GM12878 (cell line): ENCODE results near the gene CAP2. TPM values are rescaled to one million over a fixed set of nuclear protein-coding genes. Genes with fewer than 3 reads are reported as not detected.

Experiments used
- ATAC-seq: fragments of 200-7000 bp; cut with Tn5 transposase; 3 replicates; pipeline ENCODE4 v1.9.1; 2020; ENCODE audit warnings: mild to moderate bottlenecking, moderate library complexity
- BruUV-seq: library from RNA; stranded (reverse); fragments of 400-500 nt; replicated peaks from 2 replicates; lab custom pipeline; 2021; lab: Mats Ljungman, UMichigan
- CTCF ChIA-PET: fragments of 300-600 bp; sonication (Branson Sonifier 250); formaldehyde crosslinking; extraction: SDS; loops from one replicate; lab custom pipeline; 2021; ENCODE audit warnings: inconsistent platforms; lab: Yijun Ruan, JAX
- POLR2A ChIA-PET: fragments of 350-600 bp; formaldehyde crosslinking; extraction: SDS; loops from one replicate; lab custom pipeline; 2021; ENCODE audit warnings: inconsistent platforms; lab: Charles Lee
- RAD21 ChIA-PET: fragments of 300-600 bp; sonication (Branson Sonifier 250); formaldehyde crosslinking; loops from one replicate; lab custom pipeline; 2023; ENCODE audit warnings: antibody characterized with exemption; ENCODE audit not compliant: unreplicated experiment; lab: Charles Lee
- SMC1A ChIA-PET: fragments of 300-600 bp; sonication (Branson Sonifier 250); formaldehyde crosslinking; loops from one replicate; lab custom pipeline; 2023; ENCODE audit not compliant: unreplicated experiment, uncharacterized antibody; lab: Charles Lee
- DNase-seq: peaks from one replicate; pipeline ENCODE4 v3.0.0-alpha.2; 2011; ENCODE audit warnings: low read depth, low spot score
- FAIRE-seq: peaks from 3 replicates; lab custom pipeline; 2011; peaks lifted over from hg19 to GRCh38; lab: Jason Lieb, UNC
- H2AFZ ChIP-seq: 2 replicates; pipeline ENCODE4 v1.6.0; 2011; ENCODE audit warnings: low read depth, low read length, control low read depth; ENCODE audit not compliant: control insufficient read depth
- H3K27ac ChIP-seq: 2 replicates; pipeline ENCODE4 v1.5.1; 2011; ENCODE audit warnings: control low read depth; ENCODE audit not compliant: control insufficient read depth, insufficient read depth
- H3K27me3 ChIP-seq, 2 experiments: replicated peaks in 1 of 2; 2 replicates each; pipeline versions ENCODE4 v1.6.0 to v1.6.1; 2011; ENCODE audit warnings: low read length in 1 of 2; ENCODE audit not compliant: control insufficient read depth in 2 of 2, insufficient read depth in 2 of 2
- H3K36me3 ChIP-seq, 2 experiments: 2 replicates each; pipeline ENCODE4 v1.5.1; 2011; ENCODE audit warnings: low read length in 1 of 2; ENCODE audit not compliant: control insufficient read depth in 2 of 2, insufficient read depth in 2 of 2
- H3K4me1 ChIP-seq: 2 replicates; pipeline ENCODE4 v1.6.1; 2011; ENCODE audit warnings: mild to moderate bottlenecking, low read length, moderate library complexity, mixed read lengths; ENCODE audit not compliant: control insufficient read depth, insufficient read depth
- H3K4me2 ChIP-seq: 2 replicates; pipeline ENCODE4 v1.6.0; 2011; ENCODE audit warnings: control low read depth; ENCODE audit not compliant: control insufficient read depth, insufficient read depth
- H3K4me3 ChIP-seq: fragments of 200-600 bp; sonication (generic); 2 replicates; pipeline ENCODE4 v1.5.1; 2016
- H3K79me2 ChIP-seq: 2 replicates; pipeline ENCODE4 v1.6.0; 2011; ENCODE audit warnings: low read length; ENCODE audit not compliant: control insufficient read depth, insufficient read depth
- H3K9ac ChIP-seq: 2 replicates; pipeline ENCODE4 v1.8.0; 2011; ENCODE audit warnings: low read length, control low read depth, mixed read lengths; ENCODE audit not compliant: control insufficient read depth, insufficient read depth
- H3K9me3 ChIP-seq: replicated peaks from 3 replicates; pipeline ENCODE4 v1.5.1; 2011; ENCODE audit warnings: mild to moderate bottlenecking, low read length; ENCODE audit not compliant: control insufficient read depth, insufficient read depth
- H4K20me1 ChIP-seq: 2 replicates; pipeline ENCODE4 v1.6.0; 2011; ENCODE audit not compliant: control insufficient read depth, insufficient read depth
- ASH2L ChIP-seq: fragments of 300-600, 200-600 bp; sonication (generic); IDR thresholded peaks from 2 replicates; pipeline ENCODE4 v1.6.1; 2017; ENCODE audit warnings: low read depth, mild to moderate bottlenecking, borderline replicate concordance
- IKZF1 ChIP-seq: fragments of 450-650 bp; conservative IDR thresholded peaks from 2 replicates; pipeline ENCODE4 v1.6.1; 2017; ENCODE audit warnings: antibody characterized with exemption, mild to moderate bottlenecking
- NFYB ChIP-seq: IDR thresholded peaks from 2 replicates; pipeline ENCODE4 v1.6.1; 2011; ENCODE audit warnings: low read depth, mild to moderate bottlenecking, low read length, improper control_type of control experiment, moderate library complexity; ENCODE audit not compliant: insufficient read depth
- RAD21 ChIP-seq: IDR thresholded peaks from 2 replicates; pipeline ENCODE4 v1.6.1; 2011; ENCODE audit warnings: mild to moderate bottlenecking, low read depth, low read length, moderate library complexity; ENCODE audit not compliant: insufficient read depth
- WGBS: methylation state at CpG from one replicate; pipeline ENCODE4 v1.1.6; 2016; ENCODE audit warnings: low lambda C conversion rate; ENCODE audit not compliant: insufficient replicate concordance, insufficient coverage; ENCODE audit errors: missing lambda C conversion rate; 5-methylcytosine and 5-hydroxymethylcytosine counted together
- in situ Hi-C: fragments of 300-500 bp; cut with MboI; formaldehyde crosslinking; loops from 9 replicates; pipeline ENCODE4 v1.14.3; 2018; ENCODE audit warnings: mixed read lengths
- intact Hi-C: fragments of 100-400 bp; cut with micrococcal nuclease; formaldehyde crosslinking; loops from one replicate; pipeline ENCODE4 v1.14.2; 2022; ENCODE audit not compliant: unreplicated experiment
- polyA plus RNA-seq, 11 experiments: library from polyadenylated mRNA; depleted of rRNA in 4 of 11; unstranded in 6 of 11; stranded (reverse) in 5 of 11; fragments of >200 nt; fragmentation: Nextera tagmentation in 4 of 11; fragmentation: Illumina TruSeq in 1 of 11; extraction: Ambion mirVana in 4 of 11; extraction: Trizol in 1 of 11; gene quantifications; 1 replicate in 1 of 11; 2 replicates in 10 of 11; pipeline versions ENCODE4 v1.2.1 to v1.2.3, GENCODE V29; 2011 to 2016; ENCODE audit warnings: inconsistent platforms in 2 of 11, missing spikeins in 2 of 11, low read depth in 1 of 11
- total RNA-seq, 4 experiments: library from RNA; depleted of rRNA in 3 of 4; stranded (reverse); fragments of >200 nt in 3 of 4; fragmentation: Illumina TruSeq in 1 of 4; extraction: Trizol in 1 of 4; gene quantifications; 2 replicates each; pipeline versions ENCODE4 v1.2.1 to v1.2.3, GENCODE V29; 2013 to 2021
- TF ChIP-seq, protein P1 (sequence below): IDR thresholded peaks from 2 replicates; pipeline ENCODE4 v1.6.1; 2011; ENCODE audit warnings: low read depth, mild to moderate bottlenecking, low read length, moderate library complexity, borderline replicate concordance; ENCODE audit errors: extremely low read depth
- TF ChIP-seq, protein P2 (sequence below): fragments of 450-650 bp; IDR thresholded peaks from 2 replicates; pipeline ENCODE4 v1.6.1; 2018; ENCODE audit warnings: borderline replicate concordance, mild to moderate bottlenecking; ENCODE audit not compliant: partially characterized antibody
- TF ChIP-seq, protein P3 (sequence below): IDR thresholded peaks from 2 replicates; pipeline ENCODE4 v1.6.1; 2012; ENCODE audit warnings: low read length, inconsistent platforms
- TF ChIP-seq, protein P4 (sequence below): fragments of 450-650 bp; IDR thresholded peaks from 2 replicates; pipeline ENCODE4 v1.6.1; 2017; ENCODE audit warnings: mild to moderate bottlenecking, moderate library complexity
- TF ChIP-seq, protein P5 (sequence below): IDR thresholded peaks from 2 replicates; pipeline ENCODE4 v1.6.1; 2011; ENCODE audit warnings: borderline replicate concordance, low read depth, mild to moderate bottlenecking, moderate library complexity, low read length; ENCODE audit not compliant: insufficient read depth, poor library complexity, severe bottlenecking
- TF ChIP-seq, protein P6 (sequence below): IDR thresholded peaks from 2 replicates; pipeline ENCODE4 v1.6.1; 2011; ENCODE audit warnings: low read depth, low read length, improper control_type of control experiment, borderline replicate concordance

The CAP2 gene
- total and polyA plus RNA-seq, 10 of the 15 experiments (the other 5 are each of a cell fraction or from before 2014, with no cell fraction given) = 0.10 to 2.0 (median 0.15) TPM; not detected in 7

DNA sequence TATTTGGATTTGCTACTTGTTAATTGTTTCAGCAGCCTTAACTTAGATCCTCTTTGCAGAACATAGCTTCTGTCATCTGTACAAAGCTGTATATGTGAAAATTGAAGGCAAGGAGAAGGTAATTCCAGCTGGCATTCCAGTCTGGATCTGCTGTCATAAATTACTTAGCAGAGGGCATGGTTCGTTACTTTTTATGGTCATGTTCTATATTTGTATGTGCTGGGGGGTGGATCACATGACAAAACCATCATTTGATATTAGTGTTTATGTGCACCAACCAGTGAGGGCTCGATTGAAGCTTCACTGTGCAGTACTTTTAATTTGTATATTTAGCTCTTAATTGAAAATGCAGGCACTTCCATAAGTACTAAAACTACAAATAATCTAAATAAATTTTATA is 80.2 kb downstream of the CAP2 start:
- intact Hi-C loops (no loop called here), in situ Hi-C loops (no loop called here)
- no peaks in the 10 kb centered on the region for H3K79me2 ChIP-seq
- no TSS peak for BruUV-seq
- 0% methylated on average over 2 of the region's 2 CpGs for WGBS
- H3K27ac ChIP-seq = no peak overlapping the region
- RAD21 ChIA-PET = interaction anchor here (0.6 to 1.8 kb wide), 5 partner anchors 17 to 302 kb away, joined by 3 to 6 read pairs (median 4); no protein-coding TSS in a partner anchor
- H3K36me3 ChIP-seq = no peaks in the 10 kb centered on the region
- ATAC-seq = no peak
- H4K20me1 ChIP-seq = no peaks in the 10 kb centered on the region
- H3K4me3 ChIP-seq = no peak overlapping the region
- no peak overlapping the region for H2AFZ ChIP-seq
- DNase-seq = no peak
- H3K4me2 ChIP-seq = no peak overlapping the region
- SMC1A ChIA-PET = interaction anchor here (0.7 to 3.9 kb wide), 15 partner anchors 9 to 120 kb away, joined by 3 to 16 read pairs (median 4); partner anchors contain the start of gene CAP2
- no peaks in the 10 kb centered on the region for H3K4me1 ChIP-seq
- POLR2A ChIA-PET = interaction anchor here (0.5 to 1.6 kb wide), 8 partner anchors 15 to 1765 kb away, joined by 3 to 5 read pairs (median 4); partner anchors contain the start of genes CAP2 and FAM8A1
- CTCF ChIA-PET = interaction anchor here (0.6 to 1.2 kb wide), 5 partner anchors 17 to 110 kb away, joined by 3 to 4 read pairs (median 3); no protein-coding TSS in a partner anchor
- FAIRE-seq = no peak
- H3K9me3 ChIP-seq = no peaks in the 10 kb centered on the region
- no peak overlapping the region for H3K9ac ChIP-seq
- 0 out of 4 replicates have a peak, but pooled peaks cover 0 to 2% of the 10 kb centered on the region in 2 experiments for H3K27me3 ChIP-seq
- TF ChIP-seq, protein P1, sequence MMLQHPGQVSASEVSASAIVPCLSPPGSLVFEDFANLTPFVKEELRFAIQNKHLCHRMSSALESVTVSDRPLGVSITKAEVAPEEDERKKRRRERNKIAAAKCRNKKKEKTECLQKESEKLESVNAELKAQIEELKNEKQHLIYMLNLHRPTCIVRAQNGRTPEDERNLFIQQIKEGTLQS = no peak
- TF ChIP-seq NFYB (no peak), IKZF1 (no peak), RAD21 (no peak), ASH2L (no peak)
- TF ChIP-seq, protein P2, sequence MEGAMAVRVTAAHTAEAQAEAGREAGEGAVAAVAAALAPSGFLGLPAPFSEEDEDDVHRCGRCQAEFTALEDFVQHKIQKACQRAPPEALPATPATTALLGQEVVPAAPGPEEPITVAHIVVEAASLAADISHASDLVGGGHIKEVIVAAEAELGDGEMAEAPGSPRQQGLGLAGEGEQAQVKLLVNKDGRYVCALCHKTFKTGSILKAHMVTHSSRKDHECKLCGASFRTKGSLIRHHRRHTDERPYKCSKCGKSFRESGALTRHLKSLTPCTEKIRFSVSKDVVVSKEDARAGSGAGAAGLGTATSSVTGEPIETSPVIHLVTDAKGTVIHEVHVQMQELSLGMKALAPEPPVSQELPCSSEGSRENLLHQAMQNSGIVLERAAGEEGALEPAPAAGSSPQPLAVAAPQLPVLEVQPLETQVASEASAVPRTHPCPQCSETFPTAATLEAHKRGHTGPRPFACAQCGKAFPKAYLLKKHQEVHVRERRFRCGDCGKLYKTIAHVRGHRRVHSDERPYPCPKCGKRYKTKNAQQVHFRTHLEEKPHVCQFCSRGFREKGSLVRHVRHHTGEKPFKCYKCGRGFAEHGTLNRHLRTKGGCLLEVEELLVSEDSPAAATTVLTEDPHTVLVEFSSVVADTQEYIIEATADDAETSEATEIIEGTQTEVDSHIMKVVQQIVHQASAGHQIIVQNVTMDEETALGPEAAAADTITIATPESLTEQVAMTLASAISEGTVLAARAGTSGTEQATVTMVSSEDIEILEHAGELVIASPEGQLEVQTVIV = no peak
- TF ChIP-seq, protein P3, sequence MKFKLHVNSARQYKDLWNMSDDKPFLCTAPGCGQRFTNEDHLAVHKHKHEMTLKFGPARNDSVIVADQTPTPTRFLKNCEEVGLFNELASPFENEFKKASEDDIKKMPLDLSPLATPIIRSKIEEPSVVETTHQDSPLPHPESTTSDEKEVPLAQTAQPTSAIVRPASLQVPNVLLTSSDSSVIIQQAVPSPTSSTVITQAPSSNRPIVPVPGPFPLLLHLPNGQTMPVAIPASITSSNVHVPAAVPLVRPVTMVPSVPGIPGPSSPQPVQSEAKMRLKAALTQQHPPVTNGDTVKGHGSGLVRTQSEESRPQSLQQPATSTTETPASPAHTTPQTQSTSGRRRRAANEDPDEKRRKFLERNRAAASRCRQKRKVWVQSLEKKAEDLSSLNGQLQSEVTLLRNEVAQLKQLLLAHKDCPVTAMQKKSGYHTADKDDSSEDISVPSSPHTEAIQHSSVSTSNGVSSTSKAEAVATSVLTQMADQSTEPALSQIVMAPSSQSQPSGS = no peak
- TF ChIP-seq, protein P4, sequence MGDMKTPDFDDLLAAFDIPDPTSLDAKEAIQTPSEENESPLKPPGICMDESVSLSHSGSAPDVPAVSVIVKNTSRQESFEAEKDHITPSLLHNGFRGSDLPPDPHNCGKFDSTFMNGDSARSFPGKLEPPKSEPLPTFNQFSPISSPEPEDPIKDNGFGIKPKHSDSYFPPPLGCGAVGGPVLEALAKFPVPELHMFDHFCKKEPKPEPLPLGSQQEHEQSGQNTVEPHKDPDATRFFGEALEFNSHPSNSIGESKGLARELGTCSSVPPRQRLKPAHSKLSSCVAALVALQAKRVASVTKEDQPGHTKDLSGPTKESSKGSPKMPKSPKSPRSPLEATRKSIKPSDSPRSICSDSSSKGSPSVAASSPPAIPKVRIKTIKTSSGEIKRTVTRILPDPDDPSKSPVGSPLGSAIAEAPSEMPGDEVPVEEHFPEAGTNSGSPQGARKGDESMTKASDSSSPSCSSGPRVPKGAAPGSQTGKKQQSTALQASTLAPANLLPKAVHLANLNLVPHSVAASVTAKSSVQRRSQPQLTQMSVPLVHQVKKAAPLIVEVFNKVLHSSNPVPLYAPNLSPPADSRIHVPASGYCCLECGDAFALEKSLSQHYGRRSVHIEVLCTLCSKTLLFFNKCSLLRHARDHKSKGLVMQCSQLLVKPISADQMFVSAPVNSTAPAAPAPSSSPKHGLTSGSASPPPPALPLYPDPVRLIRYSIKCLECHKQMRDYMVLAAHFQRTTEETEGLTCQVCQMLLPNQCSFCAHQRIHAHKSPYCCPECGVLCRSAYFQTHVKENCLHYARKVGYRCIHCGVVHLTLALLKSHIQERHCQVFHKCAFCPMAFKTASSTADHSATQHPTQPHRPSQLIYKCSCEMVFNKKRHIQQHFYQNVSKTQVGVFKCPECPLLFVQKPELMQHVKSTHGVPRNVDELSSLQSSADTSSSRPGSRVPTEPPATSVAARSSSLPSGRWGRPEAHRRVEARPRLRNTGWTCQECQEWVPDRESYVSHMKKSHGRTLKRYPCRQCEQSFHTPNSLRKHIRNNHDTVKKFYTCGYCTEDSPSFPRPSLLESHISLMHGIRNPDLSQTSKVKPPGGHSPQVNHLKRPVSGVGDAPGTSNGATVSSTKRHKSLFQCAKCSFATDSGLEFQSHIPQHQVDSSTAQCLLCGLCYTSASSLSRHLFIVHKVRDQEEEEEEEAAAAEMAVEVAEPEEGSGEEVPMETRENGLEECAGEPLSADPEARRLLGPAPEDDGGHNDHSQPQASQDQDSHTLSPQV = no peak
- TF ChIP-seq, protein P5, sequence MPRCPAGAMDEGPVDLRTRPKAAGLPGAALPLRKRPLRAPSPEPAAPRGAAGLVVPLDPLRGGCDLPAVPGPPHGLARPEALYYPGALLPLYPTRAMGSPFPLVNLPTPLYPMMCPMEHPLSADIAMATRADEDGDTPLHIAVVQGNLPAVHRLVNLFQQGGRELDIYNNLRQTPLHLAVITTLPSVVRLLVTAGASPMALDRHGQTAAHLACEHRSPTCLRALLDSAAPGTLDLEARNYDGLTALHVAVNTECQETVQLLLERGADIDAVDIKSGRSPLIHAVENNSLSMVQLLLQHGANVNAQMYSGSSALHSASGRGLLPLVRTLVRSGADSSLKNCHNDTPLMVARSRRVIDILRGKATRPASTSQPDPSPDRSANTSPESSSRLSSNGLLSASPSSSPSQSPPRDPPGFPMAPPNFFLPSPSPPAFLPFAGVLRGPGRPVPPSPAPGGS = no peak
- TF ChIP-seq, protein P6, sequence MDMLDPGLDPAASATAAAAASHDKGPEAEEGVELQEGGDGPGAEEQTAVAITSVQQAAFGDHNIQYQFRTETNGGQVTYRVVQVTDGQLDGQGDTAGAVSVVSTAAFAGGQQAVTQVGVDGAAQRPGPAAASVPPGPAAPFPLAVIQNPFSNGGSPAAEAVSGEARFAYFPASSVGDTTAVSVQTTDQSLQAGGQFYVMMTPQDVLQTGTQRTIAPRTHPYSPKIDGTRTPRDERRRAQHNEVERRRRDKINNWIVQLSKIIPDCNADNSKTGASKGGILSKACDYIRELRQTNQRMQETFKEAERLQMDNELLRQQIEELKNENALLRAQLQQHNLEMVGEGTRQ = no peak
